Activated B cell treated with CpG ODN at 0.5 μM for 24 hours (primary cell): ENCODE data around the gene IL1R2. TPM values are rescaled to one million over a fixed set of nuclear protein-coding genes. Genes with fewer than 3 reads are reported as not detected.

Experiments used
- ATAC-seq: fragments of 200-7000 bp; cut with Tn5 transposase; one replicate; pipeline ENCODE4 v1.10.0; 2021; ENCODE audit warnings: low read depth, mild to moderate bottlenecking, moderate library complexity
- CTCF ChIA-PET: fragments of 350-600 bp; sonication (Branson Sonifier 250); formaldehyde crosslinking; loops from one replicate; lab custom pipeline; 2021; ENCODE audit warnings: antibody characterized with exemption; lab: Charles Lee
- POLR2A ChIA-PET: fragments of 350-600 bp; sonication (Branson Sonifier 250); formaldehyde crosslinking; loops from one replicate; lab custom pipeline; 2021; ENCODE audit warnings: antibody characterized with exemption; lab: Charles Lee
- DNase-seq: peaks from one replicate; pipeline ENCODE4 v3.0.0; 2022
- H3K27ac Mint-ChIP-seq: one replicate; pipeline ENCODE4 v1.8.0; 2020; ENCODE audit warnings: mixed read lengths
- H3K27me3 Mint-ChIP-seq: one replicate; pipeline ENCODE4 v1.8.0; 2021; ENCODE audit warnings: mixed read lengths
- H3K36me3 Mint-ChIP-seq: one replicate; pipeline ENCODE4 v1.8.0; 2021; ENCODE audit warnings: low read depth, mixed read lengths
- H3K4me1 Mint-ChIP-seq: one replicate; pipeline ENCODE4 v1.8.0; 2021; ENCODE audit warnings: mixed read lengths
- H3K4me3 Mint-ChIP-seq: one replicate; pipeline ENCODE4 v1.8.0; 2020; ENCODE audit warnings: mild to moderate bottlenecking, mixed read lengths
- H3K9me3 Mint-ChIP-seq: one replicate; pipeline ENCODE4 v1.8.0; 2020; ENCODE audit warnings: mixed read lengths
- intact Hi-C: fragments of 100-400 bp; cut with micrococcal nuclease; formaldehyde crosslinking; loops from one replicate; pipeline ENCODE4 v1.15.1; 2024
- total RNA-seq: library from RNA; stranded (reverse); gene quantifications from 2 replicates; pipeline ENCODE4 v1.2.3, GENCODE V29; 2022
- TF ChIP-seq, protein P1 (sequence below): fragments of 200-600 bp; IDR thresholded peaks from one replicate; pipeline ENCODE4 v1.8.0; 2022; ENCODE audit warnings: antibody characterized with exemption, mild to moderate bottlenecking

The IL1R2 gene
- total RNA-seq, 1 donor from 2014 or later, result not detected

DNA sequence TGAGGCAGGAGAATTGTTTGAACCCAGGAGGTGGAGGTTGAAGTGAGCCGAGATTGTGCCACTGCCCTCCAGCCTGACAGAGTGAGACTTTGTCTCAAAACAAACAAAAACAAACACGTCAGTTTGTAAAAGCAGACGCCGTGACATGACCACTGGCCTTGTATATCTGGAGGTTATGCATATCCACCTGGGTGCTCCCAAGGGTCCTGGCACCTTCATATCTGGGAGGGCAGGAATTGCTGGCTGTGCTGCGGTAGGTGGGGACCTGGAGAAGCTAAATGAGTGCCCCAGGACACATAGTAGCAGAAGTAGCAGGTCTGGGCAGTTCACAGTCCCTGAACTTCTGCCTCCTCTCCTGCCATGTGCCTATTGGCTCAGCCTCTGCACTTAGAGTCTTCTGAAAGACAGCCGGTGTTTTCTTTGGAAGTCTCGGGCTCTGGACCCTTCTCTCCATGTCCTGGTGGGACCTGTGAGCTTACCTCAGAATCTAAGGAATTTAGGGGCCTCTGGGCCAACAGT, 30.9 kb upstream of the IL1R2 start:
- Mint-ChIP-seq H3K4me3 (no peak overlapping the region), H3K36me3 (no peaks in the 10 kb centered on the region), H3K9me3 (peaks cover 12% of the 10 kb centered on the region), H3K27me3 (peaks cover 5% of the 10 kb centered on the region), H3K4me1 (no peaks in the 10 kb centered on the region), H3K27ac (no peak overlapping the region)
- TF ChIP-seq, protein P1, sequence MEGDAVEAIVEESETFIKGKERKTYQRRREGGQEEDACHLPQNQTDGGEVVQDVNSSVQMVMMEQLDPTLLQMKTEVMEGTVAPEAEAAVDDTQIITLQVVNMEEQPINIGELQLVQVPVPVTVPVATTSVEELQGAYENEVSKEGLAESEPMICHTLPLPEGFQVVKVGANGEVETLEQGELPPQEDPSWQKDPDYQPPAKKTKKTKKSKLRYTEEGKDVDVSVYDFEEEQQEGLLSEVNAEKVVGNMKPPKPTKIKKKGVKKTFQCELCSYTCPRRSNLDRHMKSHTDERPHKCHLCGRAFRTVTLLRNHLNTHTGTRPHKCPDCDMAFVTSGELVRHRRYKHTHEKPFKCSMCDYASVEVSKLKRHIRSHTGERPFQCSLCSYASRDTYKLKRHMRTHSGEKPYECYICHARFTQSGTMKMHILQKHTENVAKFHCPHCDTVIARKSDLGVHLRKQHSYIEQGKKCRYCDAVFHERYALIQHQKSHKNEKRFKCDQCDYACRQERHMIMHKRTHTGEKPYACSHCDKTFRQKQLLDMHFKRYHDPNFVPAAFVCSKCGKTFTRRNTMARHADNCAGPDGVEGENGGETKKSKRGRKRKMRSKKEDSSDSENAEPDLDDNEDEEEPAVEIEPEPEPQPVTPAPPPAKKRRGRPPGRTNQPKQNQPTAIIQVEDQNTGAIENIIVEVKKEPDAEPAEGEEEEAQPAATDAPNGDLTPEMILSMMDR, result no peak
- intact Hi-C loops, result no loop called here
- ChIA-PET POLR2A (no interaction called here), CTCF (interaction anchor here (0.9 kb wide), 1 partner anchor 9 kb away, joined by 3 read pairs; no protein-coding TSS in a partner anchor)
- DNase-seq, result no peak
- no peak for ATAC-seq

DNA sequence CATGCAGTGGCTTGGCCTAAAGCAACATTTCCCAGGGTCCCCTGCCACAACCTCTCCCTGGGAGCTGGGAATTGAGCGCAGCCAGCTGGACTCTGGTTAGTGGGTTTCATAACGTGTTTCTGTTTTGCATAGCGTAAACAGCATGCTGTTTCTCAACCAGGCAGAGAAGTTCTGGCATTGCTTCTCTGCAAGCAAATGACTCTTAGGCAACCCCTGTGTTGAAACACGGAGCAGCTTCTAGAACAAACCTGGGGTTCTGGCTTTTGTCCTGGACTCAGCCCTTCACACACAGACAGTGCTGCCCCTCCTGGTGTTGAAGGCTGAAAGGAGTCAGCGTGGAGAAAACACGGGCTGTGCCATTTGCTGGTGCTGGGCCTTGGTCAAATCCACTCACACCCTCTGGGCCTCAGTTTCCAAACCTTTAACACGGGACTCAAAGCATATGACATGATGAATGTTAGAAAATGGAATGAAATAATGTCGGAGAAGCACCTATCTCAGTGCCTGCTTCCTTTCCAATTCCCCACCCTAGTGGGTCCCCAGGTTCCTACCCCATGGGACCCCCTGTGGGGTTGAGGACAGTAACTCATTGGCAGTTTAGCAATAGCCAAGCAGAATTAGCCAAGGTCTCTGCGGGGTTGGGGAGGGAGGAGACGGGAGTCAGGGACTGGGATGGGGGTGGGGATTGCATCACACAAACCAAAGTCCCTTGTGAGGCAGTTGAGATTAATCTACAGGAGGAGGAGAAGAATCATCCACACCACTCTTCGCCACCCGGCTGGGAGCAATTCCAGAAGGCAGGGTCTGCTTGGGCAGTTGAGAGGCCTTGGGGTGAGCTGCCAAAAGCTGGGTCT, 30.2 kb upstream of the IL1R2 start:
- POLR2A ChIA-PET, result no interaction called here
- Mint-ChIP-seq H3K9me3 (peaks cover 12% of the 10 kb centered on the region), H3K4me1 (no peaks in the 10 kb centered on the region), H3K27ac (no peak overlapping the region), H3K36me3 (no peaks in the 10 kb centered on the region), H3K4me3 (no peak overlapping the region), H3K27me3 (peaks cover 5% of the 10 kb centered on the region)
- ATAC-seq (no peak), DNase-seq (no peak)
- CTCF ChIA-PET, result interaction anchor here (0.9 kb wide), 1 partner anchor 10 kb away, joined by 3 read pairs; no protein-coding TSS in a partner anchor
- TF ChIP-seq, protein P1, result no peak
- intact Hi-C loops, result no loop called here

DNA sequence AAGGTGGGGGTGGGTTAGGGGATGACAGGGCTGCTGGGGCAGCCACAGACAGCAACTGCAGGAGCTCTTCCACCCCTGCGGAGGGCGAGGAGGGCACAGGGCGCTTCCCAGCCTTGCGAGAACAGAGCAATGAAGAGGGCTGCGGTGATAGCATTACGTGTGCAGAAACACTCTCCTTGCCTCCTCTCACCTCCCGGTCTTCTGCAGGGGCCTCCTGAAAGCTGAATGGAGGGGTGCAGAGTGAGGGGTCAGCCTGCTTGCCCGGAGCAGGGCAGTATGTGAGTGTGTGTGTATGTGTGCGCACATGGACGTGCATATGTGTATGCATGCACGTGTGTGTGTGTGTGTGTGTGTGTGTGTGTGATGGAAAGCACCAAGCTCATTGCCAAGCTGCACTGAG, 29.5 kb upstream of the IL1R2 start:
- Mint-ChIP-seq H3K4me1 (no peaks in the 10 kb centered on the region), H3K9me3 (peaks cover 6% of the 10 kb centered on the region), H3K4me3 (no peak overlapping the region), H3K27me3 (peaks cover 5% of the 10 kb centered on the region), H3K27ac (no peak overlapping the region), H3K36me3 (no peaks in the 10 kb centered on the region)
- intact Hi-C loops, result no loop called here
- TF ChIP-seq, protein P1, result no peak
- DNase-seq, result no peak
- POLR2A ChIA-PET, result no interaction called here
- no peak for ATAC-seq
- CTCF ChIA-PET, result no interaction called here

DNA sequence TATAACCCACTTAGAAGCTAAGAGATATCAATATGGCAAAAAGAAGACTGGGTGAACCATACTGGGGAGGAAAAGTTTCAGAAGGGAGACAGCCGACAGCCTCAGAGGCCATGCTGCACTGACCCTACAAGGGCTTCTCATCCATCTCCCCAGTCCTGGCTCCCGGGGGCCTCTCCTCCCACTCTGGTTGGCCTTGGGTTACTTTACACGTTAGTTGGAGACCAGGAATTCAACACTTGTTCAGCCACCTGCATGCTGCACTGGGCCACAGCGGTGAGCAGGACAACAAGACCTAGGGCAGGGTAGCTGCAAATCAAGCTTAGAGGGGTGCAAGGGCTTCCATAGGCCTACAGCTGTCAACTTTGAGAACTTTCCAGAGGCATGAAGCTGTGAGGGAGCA, 28.6 kb upstream of the IL1R2 start:
- TF ChIP-seq, protein P1, result no peak
- intact Hi-C loops, result no loop called here
- no peak for ATAC-seq
- no peak overlapping the region for H3K4me3 Mint-ChIP-seq
- H3K27me3 Mint-ChIP-seq, result peaks cover 5% of the 10 kb centered on the region
- H3K27ac Mint-ChIP-seq, result no peak overlapping the region
- POLR2A ChIA-PET, result no interaction called here
- CTCF ChIA-PET, result interaction anchor here (1.2 kb wide), 1 partner anchor 79 kb away, joined by 3 read pairs; no protein-coding TSS in a partner anchor
- no peaks in the 10 kb centered on the region for H3K9me3 Mint-ChIP-seq
- no peak for DNase-seq
- H3K4me1 Mint-ChIP-seq, result no peaks in the 10 kb centered on the region
- no peaks in the 10 kb centered on the region for H3K36me3 Mint-ChIP-seq

- no peaks in the 10 kb centered on the region for H3K4me1 Mint-ChIP-seq
- TF ChIP-seq, protein P1, result no peak
- H3K27ac Mint-ChIP-seq, result no peak overlapping the region
- H3K4me3 Mint-ChIP-seq, result no peak overlapping the region
- CTCF ChIA-PET, result no interaction called here
- peaks cover 6% of the 10 kb centered on the region for H3K27me3 Mint-ChIP-seq
- ATAC-seq (no peak), DNase-seq (no peak)
- intact Hi-C loops, result no loop called here
- H3K9me3 Mint-ChIP-seq, result peaks cover 6% of the 10 kb centered on the region
- H3K36me3 Mint-ChIP-seq, result no peaks in the 10 kb centered on the region
- POLR2A ChIA-PET, result no interaction called here
These were observed 23.8 kb upstream of the IL1R2 start for GRCh38 chr2:101967826-101968513.
